CD4-positive, alpha-beta T cell (primary cell): Measurements from ENCODE around the gene KCNJ2. TPM values are rescaled to one million over a fixed set of nuclear protein-coding genes. Genes with fewer than 3 reads are reported as not detected.

Source experiments
- ATAC-seq: fragments of 200-7000 bp; cut with Tn5 transposase; one replicate; pipeline ENCODE4 v1.10.0; 2022; ENCODE audit warnings: mild to moderate bottlenecking; ENCODE audit not compliant: poor library complexity
- CTCF ChIA-PET: fragments of 350-600 bp; sonication (Branson Sonifier 250); formaldehyde crosslinking; loops from one replicate; lab custom pipeline; 2021; ENCODE audit warnings: antibody characterized with exemption, inconsistent platforms; lab: Charles Lee
- POLR2A ChIA-PET: fragments of 350-600 bp; sonication (Branson Sonifier 250); formaldehyde crosslinking; loops from one replicate; lab custom pipeline; 2021; ENCODE audit warnings: antibody characterized with exemption, inconsistent platforms; lab: Charles Lee
- DNase-seq, 14 experiments: peaks; one replicate each; pipeline ENCODE4 v3.0.0-alpha.2; 2013 to 2020; ENCODE audit warnings: mixed read lengths in 2 of 14
- H3K27ac ChIP-seq, 2 donors: one replicate each; pipeline versions ENCODE4 v1.5.1 to v1.7.0; 2013; ENCODE audit warnings: low read length in 2 of 2, low read depth in 1 of 2, mild to moderate bottlenecking in 1 of 2
- H3K27me3 ChIP-seq, 2 experiments: 1 replicate in 1 of 2; 2 replicates in 1 of 2; pipeline versions ENCODE4 v1.6.1 to v1.7.0; 2013; ENCODE audit warnings: low read length in 2 of 2, control low read depth in 1 of 2, mild to moderate bottlenecking in 1 of 2, moderate library complexity in 1 of 2; ENCODE audit not compliant: insufficient read depth in 2 of 2, control insufficient read depth in 1 of 2
- H3K36me3 ChIP-seq: one replicate; pipeline ENCODE4 v1.6.1; 2013; ENCODE audit warnings: low read length, control low read depth; ENCODE audit not compliant: insufficient read depth
- H3K4me1 ChIP-seq: one replicate; pipeline ENCODE4 v1.6.1; 2013; ENCODE audit warnings: low read length, control low read depth; ENCODE audit not compliant: insufficient read depth
- H3K4me3 ChIP-seq: one replicate; pipeline ENCODE4 v1.5.1; 2013; ENCODE audit warnings: mild to moderate bottlenecking, low read length, moderate library complexity
- H3K9me3 ChIP-seq, 2 experiments: 1 replicate in 1 of 2; 2 replicates in 1 of 2; pipeline versions ENCODE4 v1.6.1 to v1.7.0; 2013; ENCODE audit warnings: low read length in 2 of 2, mild to moderate bottlenecking in 2 of 2, control low read depth in 1 of 2, moderate library complexity in 1 of 2; ENCODE audit not compliant: control insufficient read depth in 1 of 2, insufficient read depth in 1 of 2
- H3K27ac Mint-ChIP-seq: one replicate; pipeline ENCODE4 v1.8.0; 2020; ENCODE audit warnings: mixed read lengths
- H3K27me3 Mint-ChIP-seq: one replicate; pipeline ENCODE4 v1.8.0; 2021; ENCODE audit warnings: mixed read lengths
- H3K36me3 Mint-ChIP-seq: one replicate; pipeline ENCODE4 v1.8.0; 2021; ENCODE audit warnings: low read depth, mixed read lengths
- H3K4me1 Mint-ChIP-seq: one replicate; pipeline ENCODE4 v1.8.0; 2021; ENCODE audit warnings: low read depth, mixed read lengths
- H3K4me3 Mint-ChIP-seq: one replicate; pipeline ENCODE4 v1.8.0; 2020; ENCODE audit warnings: mild to moderate bottlenecking, mixed read lengths
- H3K9me3 Mint-ChIP-seq: one replicate; pipeline ENCODE4 v1.8.0; 2020; ENCODE audit warnings: mixed read lengths
- intact Hi-C, 2 experiments: fragments of 100-400 bp; cut with DNase I in 1 of 2; cut with micrococcal nuclease in 1 of 2; formaldehyde crosslinking; loops; one replicate each; pipeline versions ENCODE4 v1.15.1 to v1.9.0; 2023 to 2025; cut with DNase I, micrococcal nuclease
- total RNA-seq, 174 experiments: library from RNA in 2 of 174; stranded (reverse) in 2 of 174; gene quantifications; one replicate each; pipeline ENCODE4 v1.2.3 and lab custom pipeline; 2021 to 2026
- TF ChIP-seq, protein P1 (sequence below): fragments of 200-600 bp; IDR thresholded peaks from one replicate; pipeline ENCODE4 v1.8.0; 2022; ENCODE audit warnings: antibody characterized with exemption, mild to moderate bottlenecking

Gene KCNJ2
- total RNA-seq, 2 experiments from 2014 or later = not detected

DNA sequence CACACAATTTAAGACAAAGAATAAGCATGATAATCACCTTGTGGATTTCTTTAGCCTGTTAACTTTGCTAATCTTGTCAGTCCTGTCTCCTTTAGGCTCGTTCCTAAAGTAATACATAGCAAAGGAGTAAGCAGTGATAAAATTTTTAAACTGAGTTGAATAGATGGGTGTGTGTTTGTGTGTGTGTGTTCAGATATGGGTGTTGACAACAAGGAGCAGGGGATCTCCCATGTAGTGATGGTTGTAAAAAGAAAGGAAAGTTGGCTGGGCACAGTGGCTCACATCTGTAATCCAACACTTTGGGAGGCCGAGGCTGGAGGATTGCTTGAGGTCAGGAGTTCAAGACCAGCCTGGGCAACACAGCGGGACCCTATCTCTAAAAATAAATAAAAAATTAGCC lies 44.6 kb upstream of the KCNJ2 start:
- Histone ChIP-seq H3K4me3 (no peak overlapping the region), H3K36me3 (no peaks in the 10 kb centered on the region), H3K27me3 (no peaks in the 10 kb centered on the region), H3K9me3 (peaks cover 0 to 5% of the 10 kb centered on the region in 2 experiments), H3K4me1 (no peaks in the 10 kb centered on the region), H3K27ac (no peak overlapping the region)
- ChIA-PET CTCF (no interaction called here), POLR2A (no interaction called here)
- no peaks in the 10 kb centered on the region for H3K36me3 Mint-ChIP-seq
- H3K4me3 Mint-ChIP-seq = no peak overlapping the region
- intact Hi-C loops = no loop called here
- DNase-seq (no peak), ATAC-seq (no peak)
- peaks cover 5% of the 10 kb centered on the region for H3K9me3 Mint-ChIP-seq
- TF ChIP-seq, protein P1, sequence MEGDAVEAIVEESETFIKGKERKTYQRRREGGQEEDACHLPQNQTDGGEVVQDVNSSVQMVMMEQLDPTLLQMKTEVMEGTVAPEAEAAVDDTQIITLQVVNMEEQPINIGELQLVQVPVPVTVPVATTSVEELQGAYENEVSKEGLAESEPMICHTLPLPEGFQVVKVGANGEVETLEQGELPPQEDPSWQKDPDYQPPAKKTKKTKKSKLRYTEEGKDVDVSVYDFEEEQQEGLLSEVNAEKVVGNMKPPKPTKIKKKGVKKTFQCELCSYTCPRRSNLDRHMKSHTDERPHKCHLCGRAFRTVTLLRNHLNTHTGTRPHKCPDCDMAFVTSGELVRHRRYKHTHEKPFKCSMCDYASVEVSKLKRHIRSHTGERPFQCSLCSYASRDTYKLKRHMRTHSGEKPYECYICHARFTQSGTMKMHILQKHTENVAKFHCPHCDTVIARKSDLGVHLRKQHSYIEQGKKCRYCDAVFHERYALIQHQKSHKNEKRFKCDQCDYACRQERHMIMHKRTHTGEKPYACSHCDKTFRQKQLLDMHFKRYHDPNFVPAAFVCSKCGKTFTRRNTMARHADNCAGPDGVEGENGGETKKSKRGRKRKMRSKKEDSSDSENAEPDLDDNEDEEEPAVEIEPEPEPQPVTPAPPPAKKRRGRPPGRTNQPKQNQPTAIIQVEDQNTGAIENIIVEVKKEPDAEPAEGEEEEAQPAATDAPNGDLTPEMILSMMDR = no peak
- H3K4me1 Mint-ChIP-seq = no peaks in the 10 kb centered on the region
- no peaks in the 10 kb centered on the region for H3K27me3 Mint-ChIP-seq
- no peak overlapping the region for H3K27ac Mint-ChIP-seq

DNA sequence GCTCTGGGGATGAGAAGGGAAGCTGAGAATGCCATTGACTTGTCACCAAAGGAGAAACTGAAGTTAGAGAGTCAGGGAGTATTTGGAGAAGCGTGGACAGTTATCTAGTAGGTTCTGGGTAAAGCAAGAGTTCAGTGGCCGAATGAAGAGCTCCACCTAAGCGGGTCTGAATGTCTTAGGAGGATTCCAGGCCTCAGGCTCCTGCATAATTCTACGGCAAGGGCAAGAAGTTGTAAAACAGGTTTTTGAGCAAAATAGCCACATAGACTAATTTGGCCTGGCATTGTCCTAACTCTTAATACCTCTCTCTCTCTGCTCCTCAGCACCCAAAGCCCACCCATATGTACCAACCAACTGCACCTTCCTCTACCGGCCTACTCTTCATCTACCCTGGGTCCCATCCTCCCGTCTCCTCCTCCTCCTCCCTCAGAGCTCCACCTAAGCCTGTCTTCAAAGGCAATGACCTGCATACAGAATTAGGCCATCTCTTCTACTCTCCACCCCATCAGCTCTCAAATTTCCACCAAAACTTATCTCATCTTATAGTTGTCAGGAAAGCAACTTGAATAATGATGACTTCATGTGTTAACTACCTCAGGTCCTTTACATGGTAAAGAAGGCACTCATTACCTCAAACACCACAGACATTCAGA lies 42.0 kb upstream of the KCNJ2 start:
- intact Hi-C loops = no loop called here

DNA sequence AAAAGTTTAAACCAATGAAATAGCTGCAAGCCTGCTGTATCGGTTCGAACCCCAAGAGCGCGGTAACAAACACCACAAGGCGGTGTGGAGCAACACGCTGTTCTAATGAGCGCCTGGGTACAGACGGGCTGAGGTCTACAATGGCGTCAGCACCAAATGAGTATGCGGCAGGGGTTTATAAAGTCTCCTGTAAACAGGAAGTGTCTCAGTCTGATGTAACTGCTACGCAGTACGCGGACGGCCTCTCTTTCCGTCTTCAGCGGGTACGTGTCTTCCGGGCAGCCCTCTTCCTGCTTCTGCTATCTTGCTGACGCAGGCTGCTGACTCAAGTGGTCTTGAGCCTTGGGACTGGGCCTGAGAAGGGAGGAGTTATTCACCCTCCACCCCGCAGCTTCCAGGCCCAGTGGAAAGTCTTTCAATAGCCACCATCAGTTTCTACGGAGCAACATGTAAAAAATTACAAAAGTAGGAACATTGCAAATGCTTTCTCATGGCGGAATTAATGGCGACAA lies 40.5 kb upstream of the KCNJ2 start:
- Mint-ChIP-seq H3K4me3 (no peak overlapping the region), H3K4me1 (no peaks in the 10 kb centered on the region), H3K36me3 (no peaks in the 10 kb centered on the region), H3K27me3 (no peaks in the 10 kb centered on the region), H3K27ac (no peak overlapping the region), H3K9me3 (no peaks in the 10 kb centered on the region)
- no peak for DNase-seq
- no peak for ATAC-seq
- no peaks in the 10 kb centered on the region for H3K4me1 ChIP-seq
- H3K27ac ChIP-seq = no peak overlapping the region
- no peak overlapping the region for H3K4me3 ChIP-seq
- H3K9me3 ChIP-seq = peaks cover 0 to 5% of the 10 kb centered on the region in 2 experiments
- H3K36me3 ChIP-seq = no peaks in the 10 kb centered on the region
- intact Hi-C loops = no loop called here
- TF ChIP-seq, protein P1 = no peak
- ChIA-PET CTCF (no interaction called here), POLR2A (no interaction called here)
- H3K27me3 ChIP-seq = no peaks in the 10 kb centered on the region

More for the DNA sequence above, 42.0 kb upstream of the KCNJ2 start:
- Mint-ChIP-seq H3K4me1 (no peaks in the 10 kb centered on the region), H3K4me3 (no peak overlapping the region), H3K27me3 (no peaks in the 10 kb centered on the region), H3K36me3 (no peaks in the 10 kb centered on the region), H3K9me3 (no peaks in the 10 kb centered on the region), H3K27ac (no peak overlapping the region)
- H3K27ac ChIP-seq = no peak overlapping the region
- no peaks in the 10 kb centered on the region for H3K4me1 ChIP-seq
- H3K27me3 ChIP-seq = no peaks in the 10 kb centered on the region
- H3K36me3 ChIP-seq = no peaks in the 10 kb centered on the region
- DNase-seq (no peak), ATAC-seq (no peak)
- ChIA-PET POLR2A (no interaction called here), CTCF (no interaction called here)
- H3K4me3 ChIP-seq = no peak overlapping the region
- peaks cover 0 to 5% of the 10 kb centered on the region in 2 experiments for H3K9me3 ChIP-seq
- TF ChIP-seq, protein P1 = no peak
